Gastrocnemius medialis (tissue), 4 donors: ENCODE measurements around the gene POLR3K.

Experiments used
- POLR2A ChIP-seq, 2 donors: fragments of 450-650 bp; IDR thresholded peaks; one replicate each; pipeline ENCODE4 v1.6.1; 2017; ENCODE audit warnings: antibody characterized with exemption in 2 of 2, mild to moderate bottlenecking in 2 of 2, moderate library complexity in 2 of 2
- TF ChIP-seq, protein P1 (sequence below), 5 experiments: fragments of 450-650 bp in 3 of 5; fragments of 200-600 bp in 2 of 5; sonication (generic) in 2 of 5; IDR thresholded peaks in 4 of 5; conservative IDR thresholded peaks in 1 of 5; 1 replicate in 4 of 5; 2 replicates in 1 of 5; pipeline ENCODE4 v1.5.1; 2016 to 2019; ENCODE audit warnings: antibody characterized with exemption in 5 of 5, mild to moderate bottlenecking in 3 of 5, moderate library complexity in 3 of 5

- TF ChIP-seq, protein P1, sequence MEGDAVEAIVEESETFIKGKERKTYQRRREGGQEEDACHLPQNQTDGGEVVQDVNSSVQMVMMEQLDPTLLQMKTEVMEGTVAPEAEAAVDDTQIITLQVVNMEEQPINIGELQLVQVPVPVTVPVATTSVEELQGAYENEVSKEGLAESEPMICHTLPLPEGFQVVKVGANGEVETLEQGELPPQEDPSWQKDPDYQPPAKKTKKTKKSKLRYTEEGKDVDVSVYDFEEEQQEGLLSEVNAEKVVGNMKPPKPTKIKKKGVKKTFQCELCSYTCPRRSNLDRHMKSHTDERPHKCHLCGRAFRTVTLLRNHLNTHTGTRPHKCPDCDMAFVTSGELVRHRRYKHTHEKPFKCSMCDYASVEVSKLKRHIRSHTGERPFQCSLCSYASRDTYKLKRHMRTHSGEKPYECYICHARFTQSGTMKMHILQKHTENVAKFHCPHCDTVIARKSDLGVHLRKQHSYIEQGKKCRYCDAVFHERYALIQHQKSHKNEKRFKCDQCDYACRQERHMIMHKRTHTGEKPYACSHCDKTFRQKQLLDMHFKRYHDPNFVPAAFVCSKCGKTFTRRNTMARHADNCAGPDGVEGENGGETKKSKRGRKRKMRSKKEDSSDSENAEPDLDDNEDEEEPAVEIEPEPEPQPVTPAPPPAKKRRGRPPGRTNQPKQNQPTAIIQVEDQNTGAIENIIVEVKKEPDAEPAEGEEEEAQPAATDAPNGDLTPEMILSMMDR (IDR thresholded peaks at IDR 0.05 in 4 of 5, conservative IDR thresholded peaks at IDR 0.05 in 1 of 5) = no peak
- TF ChIP-seq POLR2A (IDR thresholded peaks at IDR 0.05) = no peak
Measured at GRCh38 chr16:77273-77806, 23.9 kb upstream of the POLR3K start.
